ENCODE data around the gene PAK5.

PAK5 gene

GRCh38 chr20:9516234-9516871 is 322.5 kb downstream of the PAK5 start:
- no peak for DNase-seq

GRCh38 chr20:9515741-9516233 is 323.1 kb downstream of the PAK5 start:
- DNase-seq: no peak

GRCh38 chr20:9515214-9515585 is 323.7 kb downstream of the PAK5 start:
- no peak for DNase-seq

GRCh38 chr20:9514461-9515213 is 324.2 kb downstream of the PAK5 start, which contains the start of gene LAMP5:
Gene LAMP5, plus strand, starts transcription at chr20:9514590. Its CDS starts 263 bp downstream, at chr20:9514853.
- DNase-seq: no peak

- no peak for DNase-seq
Measured at GRCh38 chr20:9514072-9514460, 324.8 kb downstream of the PAK5 start.

- DNase-seq: no peak
Measured at GRCh38 chr20:9510911-9511310, 328.0 kb downstream of the PAK5 start.

- no peak for DNase-seq
Measured at GRCh38 chr20:9509246-9509645, 329.6 kb downstream of the PAK5 start.

- no peak for DNase-seq
Measured at GRCh38 chr20:9508696-9509178, 330.1 kb downstream of the PAK5 start.

GRCh38 chr20:9508240-9508661 is 330.6 kb downstream of the PAK5 start:
- DNase-seq: no peak

GRCh38 chr20:9507544-9508239 is 331.2 kb downstream of the PAK5 start:
- DNase-seq: no peak

GRCh38 chr20:9506964-9507369 is 331.9 kb downstream of the PAK5 start:
- DNase-seq: no peak

- DNase-seq: no peak
Measured at GRCh38 chr20:9506280-9506821, 332.5 kb downstream of the PAK5 start.

GRCh38 chr20:9503526-9504245 is 335.2 kb downstream of the PAK5 start:
- DNase-seq: no peak

GRCh38 chr20:9501473-9501872 is 337.4 kb downstream of the PAK5 start:
- DNase-seq: no peak

GRCh38 chr20:9500121-9500520 is 338.8 kb downstream of the PAK5 start:
- DNase-seq: no peak

- no peak for DNase-seq
Measured at GRCh38 chr20:9499126-9499899, 339.6 kb downstream of the PAK5 start.

- no peak for DNase-seq
Measured at GRCh38 chr20:9498322-9498721, 340.6 kb downstream of the PAK5 start.

- no peak for DNase-seq
Measured at GRCh38 chr20:9496155-9496554, 342.7 kb downstream of the PAK5 start.

GRCh38 chr20:9495701-9496100 is 343.2 kb downstream of the PAK5 start:
- no peak for DNase-seq

GRCh38 chr20:9493803-9494202 is 345.1 kb downstream of the PAK5 start:
- DNase-seq: no peak

GRCh38 chr20:9492067-9492466 is 346.8 kb downstream of the PAK5 start:
- no peak for DNase-seq

GRCh38 chr20:9491324-9491723 is 347.6 kb downstream of the PAK5 start:
- no peak for DNase-seq
